H1 (cell line): ENCODE results near the gene TMEM222.
"Not testable (repeated sequence)": the region's sequence is repeated elsewhere in the genome, so short reads cannot be mapped to it uniquely, and the experiment has no call there.

Experiments
- CEBPB ChIP-seq: IDR thresholded peaks from 2 replicates; pipeline ENCODE4 v1.6.1; 2012; ENCODE audit warnings: low read depth, low read length
- KDM5A ChIP-seq: fragments of 200-600 bp; IDR thresholded peaks from 2 replicates; pipeline ENCODE4 v1.7.1; 2012; ENCODE audit warnings: mild to moderate bottlenecking, low read length, inconsistent platforms, mixed read lengths
- PHF8 ChIP-seq: fragments of 200-600 bp; sonication (generic); conservative IDR thresholded peaks from 2 replicates; pipeline ENCODE4 v1.7.1; 2012; ENCODE audit warnings: low read depth, mild to moderate bottlenecking, inconsistent platforms, low read length, moderate library complexity
- POLR2A ChIP-seq, 2 experiments: IDR thresholded peaks; 1 replicate in 1 of 2; 2 replicates in 1 of 2; pipeline ENCODE4 v1.6.1; 2011; ENCODE audit warnings: low read depth in 2 of 2, low read length in 2 of 2, mild to moderate bottlenecking in 2 of 2; ENCODE audit errors: control extremely low read depth in 1 of 2
- POLR2AphosphoS5 ChIP-seq: IDR thresholded peaks from 2 replicates; pipeline ENCODE4 v1.6.1; 2011; ENCODE audit warnings: low read depth, low read length
- POU5F1 ChIP-seq: IDR thresholded peaks from 2 replicates; pipeline ENCODE4 v1.6.1; 2011; ENCODE audit warnings: low read depth, mild to moderate bottlenecking, low read length, moderate library complexity
- TF ChIP-seq, protein P1 (sequence below), 3 experiments: IDR thresholded peaks; 1 replicate in 2 of 3; 2 replicates in 1 of 3; pipeline versions ENCODE4 v1.5.1 to v1.6.1; 2011; ENCODE audit warnings: low read length in 3 of 3, mild to moderate bottlenecking in 3 of 3, inconsistent platforms in 2 of 3, low read depth in 1 of 3, moderate library complexity in 1 of 3; ENCODE audit not compliant: insufficient read depth in 1 of 3; ENCODE audit errors: control extremely low read depth in 1 of 3

DNA sequence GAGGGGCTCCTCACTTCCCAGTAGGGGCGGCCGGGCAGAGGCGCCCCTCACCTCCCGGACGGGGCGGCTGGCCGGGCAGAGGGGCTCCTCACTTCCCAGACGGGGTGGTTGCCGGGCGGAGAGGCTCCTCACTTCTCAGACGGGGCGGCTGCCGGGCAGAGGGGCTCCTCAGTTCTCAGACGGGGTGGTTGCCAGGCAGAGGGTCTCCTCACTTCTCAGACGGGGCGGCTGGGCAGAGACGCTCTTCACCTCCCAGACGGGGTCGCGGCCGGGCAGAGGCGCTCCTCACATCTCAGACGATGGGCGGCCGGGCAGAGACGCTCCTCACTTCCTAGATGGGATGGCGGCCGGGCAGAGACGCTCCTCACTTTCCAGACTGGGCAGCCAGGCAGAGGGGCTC lies 32.8 kb upstream of the TMEM222 start:
- not testable (repeated sequence) for TF ChIP-seq KDM5A; POLR2AphosphoS5; POU5F1; CEBPB; POLR2A (IDR thresholded peaks at IDR 0.05; ENCODE audit: control extremely low read depth in 1 of 2, low read depth in 2 of 2, low read length in 2 of 2); PHF8
- TF ChIP-seq, protein P1, sequence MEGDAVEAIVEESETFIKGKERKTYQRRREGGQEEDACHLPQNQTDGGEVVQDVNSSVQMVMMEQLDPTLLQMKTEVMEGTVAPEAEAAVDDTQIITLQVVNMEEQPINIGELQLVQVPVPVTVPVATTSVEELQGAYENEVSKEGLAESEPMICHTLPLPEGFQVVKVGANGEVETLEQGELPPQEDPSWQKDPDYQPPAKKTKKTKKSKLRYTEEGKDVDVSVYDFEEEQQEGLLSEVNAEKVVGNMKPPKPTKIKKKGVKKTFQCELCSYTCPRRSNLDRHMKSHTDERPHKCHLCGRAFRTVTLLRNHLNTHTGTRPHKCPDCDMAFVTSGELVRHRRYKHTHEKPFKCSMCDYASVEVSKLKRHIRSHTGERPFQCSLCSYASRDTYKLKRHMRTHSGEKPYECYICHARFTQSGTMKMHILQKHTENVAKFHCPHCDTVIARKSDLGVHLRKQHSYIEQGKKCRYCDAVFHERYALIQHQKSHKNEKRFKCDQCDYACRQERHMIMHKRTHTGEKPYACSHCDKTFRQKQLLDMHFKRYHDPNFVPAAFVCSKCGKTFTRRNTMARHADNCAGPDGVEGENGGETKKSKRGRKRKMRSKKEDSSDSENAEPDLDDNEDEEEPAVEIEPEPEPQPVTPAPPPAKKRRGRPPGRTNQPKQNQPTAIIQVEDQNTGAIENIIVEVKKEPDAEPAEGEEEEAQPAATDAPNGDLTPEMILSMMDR (IDR thresholded peaks at IDR 0.05; ENCODE audit: control extremely low read depth in 1 of 3, insufficient read depth in 1 of 3, low read depth in 1 of 3, low read length in 3 of 3): not testable (repeated sequence)
